Islet of Langerhans (tissue), 1 donor: ENCODE results near the gene ABCD1.

Experiments
- FAIRE-seq: peaks from one replicate; lab custom pipeline; 2011; peaks lifted over from hg19 to GRCh38; lab: Jason Lieb, UNC

Gene ABCD1

DNA sequence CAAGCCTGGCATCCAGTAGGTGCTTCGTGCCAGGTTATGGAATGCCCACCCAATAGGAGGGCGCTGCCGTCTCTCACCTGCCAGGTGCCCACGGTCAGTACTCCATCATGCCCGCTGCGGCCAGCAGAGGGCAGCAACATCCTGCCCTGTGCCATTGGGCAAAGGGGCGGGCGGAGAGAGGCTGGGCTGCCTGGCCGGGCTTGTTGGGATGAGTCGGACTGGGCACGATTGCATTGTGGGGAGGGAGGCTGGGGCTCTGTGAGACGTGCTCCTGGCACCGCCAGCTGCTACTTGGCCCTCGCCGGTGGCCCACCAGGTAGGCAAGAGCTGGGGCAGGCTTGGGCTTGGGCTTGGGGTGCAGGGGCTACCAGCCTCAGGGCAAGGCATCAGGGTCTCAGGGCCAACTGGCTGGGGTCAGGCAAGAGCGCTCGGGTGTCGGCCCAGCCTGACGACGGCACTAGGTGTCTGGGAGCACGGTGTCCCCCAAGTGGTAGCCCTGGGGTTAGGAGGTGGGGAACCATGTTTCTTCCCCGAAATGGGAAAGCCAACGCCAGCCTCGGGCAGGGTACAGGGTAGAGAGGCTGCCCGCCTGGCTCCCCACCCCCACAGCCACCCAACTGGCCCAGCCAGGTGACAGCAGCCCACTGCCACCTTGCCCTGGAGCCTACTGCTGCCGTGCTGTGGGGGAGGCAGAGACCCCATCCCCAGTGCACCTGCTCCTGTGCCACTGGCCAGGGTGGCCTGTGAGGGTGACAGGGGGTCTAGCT, 39.5 kb downstream of the ABCD1 start, which contains the start of gene PLXNB3:
Gene PLXNB3, plus strand, starts transcription at position 261 of the 767 bp plus-strand sequence. CDS start 1,287 bp downstream, outside the sequence.
- no peak for FAIRE-seq

DNA sequence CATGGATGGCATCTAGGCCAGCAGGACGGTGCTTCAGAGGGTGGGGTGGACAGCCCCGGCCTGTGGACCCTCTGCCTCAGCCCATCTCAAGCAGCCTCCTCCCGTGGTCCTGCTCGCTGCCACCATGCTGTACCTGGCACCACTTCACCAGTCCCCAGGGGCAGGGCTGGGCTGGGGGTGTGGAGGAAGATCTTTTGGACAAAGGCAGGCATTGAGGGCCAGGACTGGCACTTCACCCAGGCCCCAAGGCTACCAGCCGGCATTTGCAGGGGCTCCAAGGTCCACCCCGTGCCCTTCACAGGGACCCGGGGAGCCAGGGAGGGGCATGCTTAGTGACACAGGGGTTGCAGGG, 40.1 kb downstream of the ABCD1 start:
- no peak for FAIRE-seq

DNA sequence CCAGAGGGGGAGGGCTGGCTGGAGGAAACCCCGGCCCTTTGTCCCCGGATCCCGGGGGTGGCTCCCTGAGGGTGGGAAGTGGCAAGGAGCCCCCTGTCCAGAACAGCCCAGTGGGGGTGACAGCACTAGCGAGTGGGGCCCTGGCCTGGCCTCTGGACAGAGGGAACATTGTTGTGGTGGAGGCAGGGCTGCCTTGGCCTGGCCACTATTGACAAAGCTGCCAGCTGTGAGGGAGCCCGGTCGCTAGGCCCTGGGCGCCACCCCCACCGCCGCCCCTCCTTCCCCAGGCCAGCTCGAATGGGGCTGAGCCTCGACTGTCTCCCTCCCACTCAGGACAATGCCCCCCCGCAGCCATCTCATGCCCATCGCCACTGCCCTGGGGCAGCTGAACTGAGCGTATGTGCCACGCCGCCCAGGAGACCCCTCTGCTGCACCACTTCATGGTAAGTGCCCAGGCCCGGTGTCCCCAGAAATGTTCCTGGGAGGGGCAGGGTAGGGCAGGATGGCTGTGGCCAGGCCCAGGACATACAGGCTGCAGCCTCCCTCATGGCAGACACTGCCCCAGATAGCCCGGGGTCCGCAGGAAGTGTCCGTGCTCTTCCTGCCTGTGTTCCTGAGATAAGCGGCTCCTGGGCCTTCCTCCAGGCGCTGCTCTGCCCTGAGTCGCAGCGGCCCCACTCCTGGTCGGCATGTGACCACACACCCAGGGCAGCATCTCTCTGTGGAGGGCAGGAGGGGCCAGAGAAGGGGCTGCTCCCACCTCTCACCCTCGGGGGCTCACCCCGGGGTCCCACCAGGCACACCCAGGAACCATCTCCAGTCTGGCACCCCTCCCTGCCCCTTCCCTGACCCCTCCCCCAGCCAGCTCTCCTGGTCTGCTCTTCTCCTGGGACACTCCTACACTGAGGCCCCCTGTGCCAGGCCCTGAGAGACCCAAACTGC, 40.8 kb downstream of the ABCD1 start:
- FAIRE-seq: no peak

DNA sequence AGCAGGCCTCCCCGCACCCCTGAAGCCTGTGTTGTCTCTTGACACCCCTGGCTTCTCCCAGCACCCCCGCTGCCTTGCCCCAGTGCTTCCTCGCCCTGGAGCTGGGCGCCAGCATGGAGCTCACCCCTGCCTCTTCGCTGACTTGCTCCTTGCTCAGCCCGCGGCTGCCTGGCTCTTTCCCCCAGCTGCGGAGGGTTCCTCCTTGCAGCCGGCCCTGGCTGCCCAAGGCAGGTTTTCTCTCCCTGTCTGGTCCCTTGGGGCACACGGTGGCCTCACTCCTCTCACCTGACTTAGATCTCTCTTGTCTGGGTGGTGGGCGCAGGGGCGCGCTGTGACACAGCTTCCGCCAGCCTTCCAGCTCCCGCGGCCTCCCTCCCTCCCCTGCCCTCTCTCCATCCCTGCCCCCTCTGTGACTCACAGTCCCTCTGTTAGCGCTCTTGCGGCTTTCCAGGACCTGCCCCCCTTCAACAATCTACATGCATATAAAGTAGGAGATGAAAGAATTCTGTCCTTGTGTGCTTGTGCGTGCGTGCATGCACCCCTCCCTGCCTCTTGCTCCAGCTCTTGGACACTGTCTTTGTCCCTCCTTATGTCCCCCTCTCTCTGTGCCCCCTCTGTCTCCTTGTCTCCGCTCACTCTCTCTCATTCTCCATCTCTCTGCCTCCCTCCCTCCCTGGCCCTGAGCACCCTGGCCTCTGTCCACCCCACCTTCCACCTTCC, 41.6 kb downstream of the ABCD1 start:
- FAIRE-seq: no peak

DNA sequence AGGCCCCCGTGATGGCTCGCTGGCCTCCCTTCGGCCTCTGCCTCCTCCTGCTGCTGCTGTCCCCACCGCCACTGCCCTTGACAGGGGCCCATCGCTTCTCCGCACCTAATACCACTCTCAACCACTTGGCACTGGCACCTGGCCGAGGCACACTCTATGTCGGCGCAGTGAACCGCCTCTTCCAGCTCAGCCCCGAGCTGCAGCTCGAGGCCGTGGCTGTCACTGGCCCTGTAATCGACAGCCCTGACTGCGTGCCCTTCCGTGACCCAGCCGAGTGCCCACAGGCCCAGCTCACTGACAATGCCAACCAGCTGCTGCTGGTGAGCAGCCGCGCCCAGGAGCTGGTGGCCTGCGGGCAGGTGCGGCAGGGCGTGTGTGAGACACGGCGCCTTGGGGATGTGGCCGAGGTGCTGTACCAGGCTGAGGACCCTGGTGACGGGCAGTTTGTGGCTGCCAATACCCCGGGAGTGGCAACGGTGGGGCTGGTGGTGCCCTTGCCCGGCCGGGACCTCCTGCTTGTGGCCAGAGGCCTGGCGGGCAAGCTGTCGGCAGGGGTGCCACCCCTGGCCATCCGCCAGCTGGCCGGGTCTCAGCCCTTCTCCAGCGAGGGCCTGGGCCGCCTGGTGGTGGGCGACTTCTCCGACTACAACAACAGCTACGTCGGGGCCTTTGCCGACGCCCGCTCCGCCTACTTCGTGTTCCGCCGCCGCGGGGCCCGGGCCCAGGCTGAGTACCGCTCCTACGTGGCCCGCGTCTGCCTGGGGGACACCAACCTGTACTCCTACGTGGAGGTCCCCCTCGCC, 42.4 kb downstream of the ABCD1 start:
- no peak for FAIRE-seq

DNA sequence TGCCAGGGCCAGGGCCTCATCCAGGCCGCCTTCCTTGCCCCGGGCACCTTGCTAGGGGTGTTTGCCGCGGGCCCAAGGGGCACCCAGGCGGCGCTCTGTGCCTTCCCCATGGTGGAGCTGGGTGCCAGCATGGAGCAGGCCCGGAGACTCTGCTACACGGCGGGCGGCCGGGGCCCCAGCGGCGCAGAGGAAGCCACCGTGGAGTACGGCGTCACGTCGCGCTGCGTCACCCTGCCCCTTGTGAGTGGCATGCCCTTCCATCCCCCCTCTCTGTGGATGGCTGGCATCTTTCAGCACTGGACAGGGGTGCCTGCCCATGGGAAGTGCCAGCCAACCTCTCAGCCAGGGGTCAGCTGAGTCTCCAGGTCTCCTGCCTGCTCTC, 43.0 kb downstream of the ABCD1 start:
- FAIRE-seq: no peak

DNA sequence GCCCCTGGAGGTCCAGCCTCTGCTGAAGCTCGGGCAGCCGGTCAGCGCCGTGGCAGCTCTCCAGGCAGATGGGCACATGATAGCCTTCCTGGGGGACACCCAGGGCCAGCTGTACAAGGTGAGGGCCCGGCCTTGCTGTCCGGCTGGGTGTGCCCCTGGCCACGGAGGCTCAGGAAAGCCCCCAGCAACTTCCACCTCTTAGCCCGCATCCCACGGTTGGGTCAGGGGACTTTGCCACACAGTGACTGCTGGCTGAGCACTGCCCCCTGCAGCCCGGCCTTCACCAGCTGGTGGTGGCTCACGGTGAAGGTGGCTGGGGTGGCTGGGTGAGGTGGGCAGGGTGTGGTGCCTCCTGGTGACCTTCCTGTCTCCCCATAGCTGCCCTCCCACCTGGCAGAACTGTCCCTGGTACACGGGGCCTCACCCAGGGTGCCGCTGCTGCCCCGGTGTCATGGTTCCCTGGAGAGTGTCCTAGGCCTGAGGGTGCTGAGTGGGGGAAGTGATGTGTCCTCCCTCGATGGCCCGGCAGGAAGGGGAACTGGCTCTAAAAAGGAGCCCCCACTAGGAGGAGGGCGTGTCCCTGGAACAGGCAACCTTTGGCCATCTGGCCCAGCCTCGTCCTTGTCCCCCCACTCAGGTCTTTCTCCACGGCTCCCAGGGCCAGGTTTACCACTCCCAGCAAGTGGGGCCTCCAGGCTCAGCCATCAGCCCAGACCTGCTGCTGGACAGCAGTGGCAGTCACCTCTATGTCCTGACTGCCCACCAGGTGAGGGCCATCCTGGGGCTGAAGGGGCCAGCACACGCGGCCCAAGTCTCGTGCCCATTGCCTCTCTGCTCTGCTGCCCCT, 43.9 kb downstream of the ABCD1 start:
- no peak for FAIRE-seq

DNA sequence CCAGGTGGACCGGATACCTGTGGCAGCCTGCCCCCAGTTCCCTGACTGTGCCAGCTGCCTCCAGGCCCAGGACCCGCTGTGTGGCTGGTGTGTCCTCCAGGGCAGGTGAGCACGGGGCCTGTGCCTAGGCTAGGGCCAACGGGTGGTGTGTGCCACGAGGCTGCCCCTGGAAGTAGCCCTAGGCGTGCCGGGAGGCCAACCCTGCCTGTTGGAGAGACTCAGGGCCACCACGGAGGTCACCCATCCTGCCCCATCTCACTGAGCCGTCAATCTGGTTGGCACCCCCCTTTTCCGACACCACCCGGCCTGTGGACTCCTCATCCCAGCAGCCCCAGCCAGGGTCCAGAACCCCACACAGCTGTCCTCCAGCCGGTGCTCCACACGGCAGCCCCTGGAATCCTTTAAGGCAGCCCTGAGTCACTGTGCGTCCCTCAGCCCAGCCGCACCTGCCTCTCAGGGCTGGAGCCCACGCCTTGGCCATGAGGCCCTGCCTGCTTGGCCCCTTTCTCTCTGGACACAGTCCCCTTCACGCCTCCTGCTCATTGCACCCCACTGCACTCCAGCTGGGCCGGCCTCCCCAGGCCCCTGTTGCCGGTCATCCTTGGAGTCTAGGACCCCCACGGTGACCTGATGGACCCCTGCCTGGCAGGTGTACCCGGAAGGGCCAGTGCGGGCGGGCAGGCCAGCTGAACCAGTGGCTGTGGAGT, 44.7 kb downstream of the ABCD1 start:
- no peak for FAIRE-seq

DNA sequence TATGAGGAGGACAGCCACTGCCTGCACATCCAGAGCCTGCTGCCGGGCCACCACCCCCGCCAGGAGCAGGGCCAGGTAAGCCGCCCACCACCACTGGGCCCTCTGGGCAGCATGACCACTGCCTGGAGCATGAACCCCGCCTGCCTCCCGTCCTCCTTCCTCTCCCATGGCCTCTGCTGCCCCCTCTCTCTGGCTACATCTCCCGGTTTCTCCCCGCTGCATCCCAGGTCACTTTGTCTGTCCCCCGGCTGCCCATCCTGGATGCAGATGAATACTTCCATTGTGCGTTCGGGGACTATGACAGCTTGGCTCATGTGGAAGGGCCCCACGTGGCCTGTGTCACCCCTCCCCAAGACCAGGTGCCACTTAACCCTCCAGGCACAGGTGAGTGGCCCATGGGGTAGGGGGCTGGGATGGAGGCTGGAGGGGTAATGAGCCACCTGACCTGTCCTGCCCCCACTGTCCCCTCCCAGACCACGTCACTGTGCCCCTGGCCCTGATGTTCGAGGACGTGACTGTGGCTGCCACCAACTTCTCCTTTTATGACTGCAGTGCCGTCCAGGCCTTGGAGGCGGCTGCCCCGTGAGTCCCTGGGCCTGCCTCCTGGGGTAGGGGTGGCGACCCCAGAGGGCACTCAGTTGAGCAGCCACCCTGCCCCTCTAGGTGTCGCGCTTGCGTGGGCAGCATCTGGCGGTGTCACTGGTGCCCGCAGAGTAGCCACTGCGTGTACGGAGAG, 45.4 kb downstream of the ABCD1 start:
- no peak for FAIRE-seq

DNA sequence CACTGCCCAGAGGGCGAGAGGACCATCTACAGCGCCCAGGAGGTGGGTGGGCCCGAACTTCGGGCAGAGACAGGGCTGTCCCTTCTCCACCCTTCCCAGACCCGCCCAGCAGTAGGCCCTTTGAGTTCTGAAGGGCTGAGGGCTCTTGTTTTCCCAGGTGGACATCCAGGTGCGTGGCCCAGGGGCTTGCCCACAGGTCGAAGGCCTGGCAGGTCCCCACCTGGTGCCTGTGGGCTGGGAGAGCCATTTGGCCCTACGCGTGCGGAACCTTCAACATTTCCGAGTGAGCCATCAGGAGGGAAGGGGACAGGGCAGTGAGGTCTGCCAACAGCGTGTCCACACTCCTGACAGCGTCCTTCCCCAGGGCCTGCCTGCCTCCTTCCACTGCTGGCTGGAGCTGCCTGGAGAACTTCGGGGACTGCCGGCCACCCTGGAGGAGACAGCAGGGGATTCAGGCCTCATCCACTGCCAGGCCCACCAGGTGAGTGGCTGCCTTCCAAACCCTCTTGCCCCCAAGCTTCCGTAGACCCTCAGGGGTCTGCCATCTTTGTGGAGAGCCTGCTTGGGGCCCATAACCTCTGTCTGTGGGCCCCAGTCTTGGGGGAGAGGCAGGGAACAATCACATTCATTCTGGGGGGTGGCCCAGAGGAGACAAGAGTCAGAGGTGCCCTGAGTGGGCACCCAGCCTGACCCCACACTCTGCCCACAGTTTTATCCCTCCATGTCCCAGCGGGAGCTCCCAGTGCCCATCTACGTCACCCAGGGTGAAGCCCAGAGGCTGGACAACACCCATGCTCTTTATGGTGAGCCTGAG, 46.2 kb downstream of the ABCD1 start:
- no peak for FAIRE-seq

DNA sequence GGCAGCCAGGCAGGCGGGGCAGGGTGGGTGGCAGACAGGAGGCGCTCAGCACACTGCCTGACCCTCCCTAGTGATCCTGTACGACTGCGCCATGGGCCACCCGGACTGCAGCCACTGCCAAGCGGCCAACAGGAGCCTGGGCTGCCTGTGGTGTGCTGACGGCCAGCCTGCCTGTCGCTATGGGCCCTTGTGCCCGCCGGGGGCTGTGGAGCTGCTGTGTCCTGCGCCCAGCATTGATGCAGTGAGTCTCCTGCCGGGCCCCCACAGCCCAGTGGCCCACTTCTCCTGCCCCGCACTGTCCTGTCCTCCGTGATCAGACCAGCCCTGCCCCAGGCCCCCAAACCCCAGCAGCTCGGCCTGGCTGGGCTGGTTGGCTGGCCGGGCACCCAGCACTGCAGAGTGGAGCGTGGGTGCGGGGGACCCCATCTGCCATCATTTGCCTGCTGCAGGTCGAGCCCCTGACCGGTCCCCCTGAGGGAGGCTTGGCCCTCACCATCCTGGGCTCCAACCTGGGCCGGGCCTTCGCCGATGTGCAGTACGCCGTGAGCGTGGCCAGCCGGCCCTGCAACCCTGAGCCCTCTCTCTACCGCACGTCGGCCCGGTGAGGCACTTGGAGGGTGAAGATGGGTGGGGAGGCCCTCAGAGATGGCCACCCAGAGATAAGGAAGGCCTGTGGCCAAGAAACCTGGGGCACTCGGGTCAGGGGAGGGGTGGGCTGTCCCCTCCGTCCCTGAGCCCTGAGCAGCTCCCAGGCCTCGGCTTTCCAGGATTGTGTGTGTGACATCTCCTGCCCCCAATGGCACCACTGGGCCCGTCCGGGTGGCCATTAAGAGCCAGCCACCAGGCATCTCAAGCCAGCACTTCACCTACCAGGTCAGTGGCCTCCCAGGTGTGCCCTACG, 47.0 kb downstream of the ABCD1 start:
- FAIRE-seq: no peak

DNA sequence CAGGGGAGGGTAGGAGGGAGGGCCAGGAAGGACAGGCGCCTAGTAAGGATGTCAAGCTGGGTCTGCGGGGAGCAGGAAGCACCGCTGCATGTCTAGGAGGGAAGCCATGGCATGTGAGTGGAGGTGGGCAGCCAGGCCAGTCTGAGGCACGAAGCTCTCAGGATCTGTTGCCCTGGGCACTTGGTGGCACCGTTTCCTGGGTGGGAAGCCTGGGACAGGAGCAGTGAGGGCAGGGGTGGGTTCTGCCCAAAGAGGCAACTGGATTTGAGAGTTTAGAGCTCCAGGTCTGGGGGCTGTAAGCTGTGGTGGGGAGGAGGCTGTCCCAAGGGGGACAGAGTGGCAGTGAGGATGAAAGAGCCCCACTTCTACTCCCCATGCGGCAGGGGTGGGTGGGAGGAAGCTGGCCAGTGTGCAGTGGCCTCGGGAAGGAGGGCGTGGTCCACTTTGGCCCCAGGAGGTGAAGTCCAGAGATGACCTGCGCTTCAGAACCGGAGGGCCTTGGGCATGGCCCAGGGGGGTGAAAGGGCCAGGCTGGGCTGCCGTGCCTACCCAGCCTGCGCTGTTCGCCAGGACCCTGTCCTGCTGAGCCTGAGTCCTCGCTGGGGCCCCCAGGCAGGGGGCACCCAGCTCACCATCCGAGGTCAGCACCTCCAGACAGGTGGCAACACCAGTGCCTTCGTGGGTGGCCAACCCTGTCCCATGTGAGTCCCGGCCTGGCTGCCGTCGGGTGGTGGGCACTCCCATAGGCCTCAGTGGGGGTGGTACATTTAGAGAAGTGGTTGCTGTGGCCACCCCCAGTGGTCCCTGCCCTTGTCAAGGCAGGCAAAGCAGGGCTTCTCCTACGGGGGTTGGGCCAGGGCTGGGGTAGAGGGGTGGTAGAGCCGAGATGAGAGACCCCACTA, 47.9 kb downstream of the ABCD1 start:
- no peak for FAIRE-seq

DNA sequence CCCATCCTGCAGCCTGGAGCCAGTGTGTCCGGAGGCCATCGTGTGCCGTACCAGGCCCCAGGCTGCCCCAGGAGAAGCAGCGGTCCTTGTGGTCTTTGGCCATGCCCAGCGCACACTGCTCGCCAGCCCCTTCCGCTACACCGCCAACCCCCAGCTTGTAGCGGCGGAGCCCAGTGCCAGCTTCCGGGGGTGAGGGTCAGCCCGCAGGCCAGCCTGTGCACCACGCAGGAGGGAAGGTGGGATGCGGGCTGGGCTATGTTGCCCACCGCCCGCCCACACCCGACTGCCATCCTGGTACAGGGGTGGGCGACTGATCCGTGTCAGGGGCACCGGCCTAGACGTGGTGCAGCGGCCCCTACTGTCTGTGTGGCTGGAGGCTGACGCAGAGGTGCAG, 48.6 kb downstream of the ABCD1 start:
- FAIRE-seq: no peak

DNA sequence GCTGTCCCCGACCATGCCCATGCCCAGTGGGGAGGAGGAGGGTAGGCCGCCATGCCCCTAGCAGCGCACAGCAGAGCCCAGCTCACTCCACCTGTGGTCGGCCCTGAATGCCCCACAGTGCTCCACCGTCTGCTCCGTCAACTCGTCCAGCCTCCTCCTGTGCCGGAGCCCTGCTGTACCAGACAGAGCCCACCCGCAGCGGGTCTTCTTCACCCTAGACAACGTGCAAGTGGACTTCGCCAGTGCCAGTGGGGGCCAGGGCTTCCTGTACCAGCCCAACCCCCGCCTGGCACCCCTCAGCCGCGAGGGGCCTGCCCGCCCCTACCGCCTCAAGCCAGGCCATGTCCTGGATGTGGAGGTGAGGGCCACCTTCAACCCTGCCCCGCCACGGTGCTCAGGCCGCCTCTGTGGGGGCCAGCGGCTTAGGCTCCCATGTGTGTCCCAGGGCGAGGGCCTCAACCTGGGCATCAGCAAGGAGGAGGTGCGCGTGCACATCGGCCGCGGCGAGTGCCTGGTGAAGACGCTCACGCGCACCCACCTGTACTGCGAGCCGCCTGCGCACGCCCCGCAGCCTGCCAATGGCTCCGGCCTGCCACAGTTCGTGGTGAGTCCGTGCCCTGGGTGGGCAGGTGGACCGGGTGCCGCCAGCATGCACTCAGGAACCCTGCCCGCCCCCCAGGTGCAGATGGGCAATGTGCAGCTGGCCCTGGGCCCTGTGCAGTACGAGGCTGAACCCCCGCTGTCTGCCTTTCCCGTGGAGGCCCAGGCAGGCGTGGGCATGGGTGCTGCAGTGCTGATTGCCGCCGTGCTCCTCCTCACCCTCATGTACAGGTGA, 49.3 kb downstream of the ABCD1 start:
- no peak for FAIRE-seq

DNA sequence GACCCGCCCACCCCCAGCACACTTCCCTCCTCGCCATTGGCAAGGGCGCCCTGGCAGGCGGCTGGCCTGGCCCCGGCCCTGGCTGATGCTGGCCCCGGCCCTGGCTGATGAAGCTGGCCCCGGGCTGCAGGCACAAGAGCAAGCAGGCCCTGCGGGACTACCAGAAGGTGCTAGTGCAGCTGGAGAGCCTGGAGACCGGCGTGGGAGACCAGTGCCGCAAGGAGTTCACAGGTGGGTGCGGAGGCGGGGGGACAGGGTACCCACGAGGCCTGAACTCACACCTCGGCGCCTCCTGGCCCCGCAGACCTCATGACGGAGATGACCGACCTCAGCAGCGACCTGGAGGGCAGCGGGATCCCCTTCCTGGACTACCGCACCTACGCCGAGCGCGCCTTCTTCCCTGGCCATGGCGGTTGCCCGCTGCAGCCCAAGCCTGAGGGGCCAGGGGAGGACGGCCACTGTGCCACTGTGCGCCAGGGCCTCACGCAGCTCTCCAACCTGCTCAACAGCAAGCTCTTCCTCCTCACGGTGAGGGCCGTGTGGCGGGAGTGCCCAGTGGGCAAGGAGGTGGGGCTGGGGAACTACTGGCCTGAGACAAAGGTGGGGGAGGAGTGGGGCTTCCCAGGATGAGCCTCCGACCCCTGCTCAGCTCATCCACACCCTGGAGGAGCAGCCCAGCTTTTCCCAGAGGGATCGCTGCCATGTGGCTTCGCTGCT, 50.1 kb downstream of the ABCD1 start:
- no peak for FAIRE-seq
